Loucy (cell line): ENCODE data around the gene RPH3AL.

Experiments used
- H2AFZ ChIP-seq: fragments of 200-600 bp; sonication (generic); 2 replicates; pipeline ENCODE4 v1.6.0; 2016; ENCODE audit warnings: antibody characterized with exemption, mild to moderate bottlenecking, low read length, moderate library complexity
- H3F3A ChIP-seq: fragments of 200-600 bp; 2 replicates; pipeline ENCODE4 v1.6.0; 2016; ENCODE audit warnings: antibody characterized with exemption, low read depth, mild to moderate bottlenecking
- H3K27me3 ChIP-seq: fragments of 200-600 bp; sonication (generic); 2 replicates; pipeline ENCODE4 v1.6.1; 2014; ENCODE audit warnings: low read length, mild to moderate bottlenecking; ENCODE audit not compliant: insufficient read depth, poor library complexity, severe bottlenecking
- H3K36me3 ChIP-seq: fragments of 200-600 bp; sonication (generic); 2 replicates; pipeline ENCODE4 v1.6.1; 2016; ENCODE audit warnings: low read length; ENCODE audit not compliant: insufficient read depth
- H3K4me1 ChIP-seq: fragments of 200-600 bp; sonication (generic); 2 replicates; pipeline ENCODE4 v1.5.1; 2014; ENCODE audit warnings: low read length, mild to moderate bottlenecking; ENCODE audit not compliant: insufficient read depth, poor library complexity, severe bottlenecking
- H3K4me2 ChIP-seq: fragments of 200-600 bp; sonication (generic); 2 replicates; pipeline ENCODE4 v1.6.0; 2014; ENCODE audit warnings: antibody characterized with exemption, low read length, low read depth, mild to moderate bottlenecking; ENCODE audit not compliant: poor library complexity, severe bottlenecking
- H3K4me3 ChIP-seq: fragments of 200-600 bp; sonication (generic); 2 replicates; pipeline ENCODE4 v1.5.1; 2014; ENCODE audit warnings: low read length, mild to moderate bottlenecking, mixed read lengths; ENCODE audit not compliant: poor library complexity, severe bottlenecking
- H3K79me2 ChIP-seq: fragments of 200-600 bp; sonication (generic); 2 replicates; pipeline ENCODE4 v1.6.1; 2014; ENCODE audit warnings: low read length; ENCODE audit not compliant: insufficient read depth
- H3K9ac ChIP-seq: fragments of 200-600 bp; sonication (generic); 2 replicates; pipeline ENCODE4 v1.6.0; 2014; ENCODE audit warnings: mild to moderate bottlenecking, low read depth, low read length, moderate library complexity; ENCODE audit not compliant: poor library complexity, severe bottlenecking
- H3K9me2 ChIP-seq: fragments of 200-600 bp; sonication (generic); replicated peaks from 2 replicates; pipeline ENCODE4 v1.6.1; 2016; ENCODE audit warnings: low read depth, low read length, mixed read lengths
- H3K9me3 ChIP-seq: fragments of 200-600 bp; sonication (generic); 2 replicates; pipeline ENCODE4 v1.6.1; 2014; ENCODE audit warnings: mild to moderate bottlenecking, antibody characterized with exemption, low read length, low read depth; ENCODE audit not compliant: insufficient read depth
- H4K20me1 ChIP-seq: fragments of 200-600 bp; sonication (generic); 2 replicates; pipeline ENCODE4 v1.6.0; 2014; ENCODE audit warnings: antibody characterized with exemption, low read length, mild to moderate bottlenecking; ENCODE audit not compliant: insufficient read depth, poor library complexity, severe bottlenecking
- CTCF ChIP-seq: fragments of 200-600 bp; sonication (generic); conservative IDR thresholded peaks from 2 replicates; pipeline ENCODE4 v1.5.1; 2014; ENCODE audit warnings: mild to moderate bottlenecking, antibody characterized with exemption, low read length
- EZH2phosphoT487 ChIP-seq: fragments of 200-600 bp; IDR thresholded peaks from 2 replicates; pipeline ENCODE4 v1.6.1; 2018; ENCODE audit warnings: antibody characterized with exemption, mild to moderate bottlenecking, moderate library complexity, borderline replicate concordance

The RPH3AL gene

GRCh38 chr17:300881-301280 is 51.7 kb downstream of the RPH3AL start:
- no peak for TF ChIP-seq CTCF
- TF ChIP-seq EZH2phosphoT487 = no peak
- Histone ChIP-seq H3K27me3 (no peaks in the 10 kb centered on the region), H3K4me1 (no peaks in the 10 kb centered on the region), H3F3A (no peaks in the 10 kb centered on the region), H3K9me3 (no peaks in the 10 kb centered on the region), H2AFZ (no peak overlapping the region), H3K4me2 (no peak overlapping the region), H3K9ac (no peak overlapping the region), H4K20me1 (no peaks in the 10 kb centered on the region), H3K36me3 (no peaks in the 10 kb centered on the region), H3K9me2 (no peaks in the 10 kb centered on the region), H3K79me2 (no peaks in the 10 kb centered on the region), H3K4me3 (no peak overlapping the region)

GRCh38 chr17:299546-299945 is 53.1 kb downstream of the RPH3AL start:
- Histone ChIP-seq H3F3A (no peaks in the 10 kb centered on the region), H3K79me2 (no peaks in the 10 kb centered on the region), H3K36me3 (no peaks in the 10 kb centered on the region), H3K4me2 (no peak overlapping the region), H3K4me3 (no peak overlapping the region), H3K4me1 (no peaks in the 10 kb centered on the region), H3K9me3 (no peaks in the 10 kb centered on the region), H3K27me3 (no peaks in the 10 kb centered on the region), H3K9me2 (no peaks in the 10 kb centered on the region), H3K9ac (no peak overlapping the region), H2AFZ (no peak overlapping the region), H4K20me1 (no peaks in the 10 kb centered on the region)
- TF ChIP-seq EZH2phosphoT487 (no peak), CTCF (no peak)

GRCh38 chr17:298791-299450 is 53.7 kb downstream of the RPH3AL start:
- Histone ChIP-seq H3K9ac (no peak overlapping the region), H3K27me3 (no peaks in the 10 kb centered on the region), H2AFZ (no peak overlapping the region), H3K9me3 (no peaks in the 10 kb centered on the region), H3K4me1 (no peaks in the 10 kb centered on the region), H3K79me2 (no peaks in the 10 kb centered on the region), H3F3A (no peaks in the 10 kb centered on the region; the same call in 1 of the 2 replicates), H3K4me3 (no peak overlapping the region), H3K9me2 (no peaks in the 10 kb centered on the region), H4K20me1 (no peaks in the 10 kb centered on the region), H3K4me2 (no peak overlapping the region), H3K36me3 (no peaks in the 10 kb centered on the region)
- TF ChIP-seq CTCF (no peak), EZH2phosphoT487 (no peak)
